ENCODE measurements around the gene MAPRE2. TPM values are rescaled to one million over a fixed set of nuclear protein-coding genes. Genes with fewer than 3 reads are reported as not detected.

Gene MAPRE2
- total and polyA plus RNA-seq, 10 donors, result 18.8 to 62.9 (median 45.1) TPM

DNA sequence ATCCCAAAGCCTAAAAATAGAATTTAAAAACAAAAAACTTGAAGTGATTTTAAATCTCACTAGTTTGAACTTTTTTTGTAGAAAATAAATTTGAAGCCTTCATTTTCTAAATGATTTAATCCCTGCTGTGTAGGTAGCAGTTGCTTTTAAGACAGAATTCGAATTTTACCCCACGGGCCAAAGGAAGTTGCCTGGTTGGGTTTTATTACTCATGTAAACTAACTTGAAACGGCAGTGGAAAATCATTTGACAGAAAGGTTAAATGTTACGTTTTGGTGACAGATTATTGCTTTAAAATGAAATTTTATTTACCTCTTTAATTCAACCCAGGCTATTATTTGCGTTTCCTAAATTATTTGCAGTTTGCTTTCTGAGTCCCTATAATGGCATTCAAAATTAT, 2.0 kb downstream of the MAPRE2 start:
- no peaks in the 10 kb centered on the region for H3K27me3 ChIP-seq (replicated peaks in 1 of 7)
- H3K36me3 ChIP-seq, result no peaks in the 10 kb centered on the region
- no peak for DNase-seq
- H3K27ac ChIP-seq, result peak overlapping the region; percentile 78 to 97 (median 92)
- H3K9me3 ChIP-seq, result no peaks in the 10 kb centered on the region
- no peak for TF ChIP-seq POLR2AphosphoS5 (IDR thresholded peaks at IDR 0.05)
- TF ChIP-seq, protein P1, sequence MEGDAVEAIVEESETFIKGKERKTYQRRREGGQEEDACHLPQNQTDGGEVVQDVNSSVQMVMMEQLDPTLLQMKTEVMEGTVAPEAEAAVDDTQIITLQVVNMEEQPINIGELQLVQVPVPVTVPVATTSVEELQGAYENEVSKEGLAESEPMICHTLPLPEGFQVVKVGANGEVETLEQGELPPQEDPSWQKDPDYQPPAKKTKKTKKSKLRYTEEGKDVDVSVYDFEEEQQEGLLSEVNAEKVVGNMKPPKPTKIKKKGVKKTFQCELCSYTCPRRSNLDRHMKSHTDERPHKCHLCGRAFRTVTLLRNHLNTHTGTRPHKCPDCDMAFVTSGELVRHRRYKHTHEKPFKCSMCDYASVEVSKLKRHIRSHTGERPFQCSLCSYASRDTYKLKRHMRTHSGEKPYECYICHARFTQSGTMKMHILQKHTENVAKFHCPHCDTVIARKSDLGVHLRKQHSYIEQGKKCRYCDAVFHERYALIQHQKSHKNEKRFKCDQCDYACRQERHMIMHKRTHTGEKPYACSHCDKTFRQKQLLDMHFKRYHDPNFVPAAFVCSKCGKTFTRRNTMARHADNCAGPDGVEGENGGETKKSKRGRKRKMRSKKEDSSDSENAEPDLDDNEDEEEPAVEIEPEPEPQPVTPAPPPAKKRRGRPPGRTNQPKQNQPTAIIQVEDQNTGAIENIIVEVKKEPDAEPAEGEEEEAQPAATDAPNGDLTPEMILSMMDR (IDR thresholded peaks at IDR 0.05 in 8 of 11, conservative IDR thresholded peaks at IDR 0.05 in 3 of 11), result no peak
- TF ChIP-seq POLR2A (IDR thresholded peaks at IDR 0.05), result no peak
- H3K4me1 ChIP-seq, result peaks cover 56 to 96% (median 82%) of the 10 kb centered on the region in 6 donors
- intact Hi-C loops (cut with DNase I; ENCODE audit: low total_unique reads), result no loop called here
- WGBS, 5 donors, result 17 to 24% (median 18%) methylated on average over 5 of the region's 5 CpGs
- H3K4me3 ChIP-seq, result peak overlapping the region in 5 of 8 donors; percentile 76 to 96 (median 90)

DNA sequence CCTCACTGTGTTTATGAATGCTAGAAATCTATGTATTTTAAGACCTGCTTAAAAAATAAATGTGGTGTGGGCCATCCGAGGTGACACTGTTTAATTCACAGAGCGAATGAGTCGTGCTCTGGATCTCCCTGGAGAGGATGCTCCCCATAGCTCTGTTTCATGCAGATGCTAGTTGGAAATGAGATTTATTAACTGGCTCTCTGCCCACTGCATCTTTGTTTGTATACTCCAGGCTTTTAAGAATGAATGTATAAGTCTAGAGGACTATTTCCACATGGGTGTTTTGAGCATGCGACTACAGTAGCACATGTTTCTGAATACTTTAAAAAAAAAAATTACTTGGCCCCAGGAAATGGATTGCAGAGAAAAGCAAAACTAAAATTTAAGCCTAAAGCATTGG, 3.9 kb downstream of the MAPRE2 start:
- H3K4me1 ChIP-seq, result peaks cover 52 to 96% (median 79%) of the 10 kb centered on the region in 6 donors
- no peaks in the 10 kb centered on the region for H3K27me3 ChIP-seq (replicated peaks in 1 of 7)
- H3K4me3 ChIP-seq, result peak overlapping the region in 1 of 8 donors; percentile 26
- DNase-seq, result no peak
- H3K36me3 ChIP-seq, result no peaks in the 10 kb centered on the region
- WGBS, 5 donors, result 22 to 32% (median 26%) methylated on average over 4 of the region's 4 CpGs
- TF ChIP-seq, protein P1 (IDR thresholded peaks at IDR 0.05 in 8 of 11, conservative IDR thresholded peaks at IDR 0.05 in 3 of 11), result no peak
- TF ChIP-seq POLR2A (IDR thresholded peaks at IDR 0.05) (no peak), POLR2AphosphoS5 (IDR thresholded peaks at IDR 0.05) (no peak)
- no peaks in the 10 kb centered on the region for H3K9me3 ChIP-seq
- peak overlapping the region in 6 of 8 donors; percentile 45 to 97 (median 92) for H3K27ac ChIP-seq
- intact Hi-C loops (cut with DNase I; ENCODE audit: low total_unique reads), result no loop called here

DNA sequence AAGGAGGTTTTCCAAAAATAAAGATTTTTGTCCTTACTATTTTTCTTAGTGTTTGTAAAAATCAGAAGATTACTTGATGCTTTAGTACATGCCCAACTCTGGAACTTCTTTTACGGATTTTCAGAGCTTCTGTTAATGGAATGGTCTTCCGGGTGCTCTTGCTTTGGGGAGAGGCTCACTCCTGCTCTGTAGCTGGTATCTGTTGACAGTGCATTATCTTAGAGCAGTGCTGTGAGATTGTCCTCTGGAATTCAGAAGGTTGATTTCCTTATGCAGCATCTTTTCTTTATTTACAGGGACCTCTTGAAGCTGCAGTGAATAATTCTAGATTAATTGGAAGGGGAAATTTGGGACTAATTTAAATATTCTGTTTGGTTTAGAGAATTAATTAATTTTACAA, 4.6 kb downstream of the MAPRE2 start:
- no peaks in the 10 kb centered on the region for H3K9me3 ChIP-seq
- no peaks in the 10 kb centered on the region for H3K36me3 ChIP-seq
- 38 to 70% (median 52%) methylated on average over 2 of the region's 2 CpGs for WGBS, 5 donors
- H3K27me3 ChIP-seq (replicated peaks in 1 of 7), result no peaks in the 10 kb centered on the region
- peak overlapping the region in 7 of 8 donors; percentile 52 to 97 (median 90) for H3K27ac ChIP-seq
- TF ChIP-seq, protein P1 (IDR thresholded peaks at IDR 0.05 in 8 of 11, conservative IDR thresholded peaks at IDR 0.05 in 3 of 11), result no peak
- no peak for TF ChIP-seq POLR2AphosphoS5 (IDR thresholded peaks at IDR 0.05)
- peak overlapping the region in 1 of 8 donors; percentile 3 for H3K4me3 ChIP-seq
- H3K4me1 ChIP-seq, result peaks cover 52 to 96% (median 79%) of the 10 kb centered on the region in 6 donors
- DNase-seq, result no peak
- intact Hi-C loops (cut with DNase I; ENCODE audit: low total_unique reads), result no loop called here

DNA sequence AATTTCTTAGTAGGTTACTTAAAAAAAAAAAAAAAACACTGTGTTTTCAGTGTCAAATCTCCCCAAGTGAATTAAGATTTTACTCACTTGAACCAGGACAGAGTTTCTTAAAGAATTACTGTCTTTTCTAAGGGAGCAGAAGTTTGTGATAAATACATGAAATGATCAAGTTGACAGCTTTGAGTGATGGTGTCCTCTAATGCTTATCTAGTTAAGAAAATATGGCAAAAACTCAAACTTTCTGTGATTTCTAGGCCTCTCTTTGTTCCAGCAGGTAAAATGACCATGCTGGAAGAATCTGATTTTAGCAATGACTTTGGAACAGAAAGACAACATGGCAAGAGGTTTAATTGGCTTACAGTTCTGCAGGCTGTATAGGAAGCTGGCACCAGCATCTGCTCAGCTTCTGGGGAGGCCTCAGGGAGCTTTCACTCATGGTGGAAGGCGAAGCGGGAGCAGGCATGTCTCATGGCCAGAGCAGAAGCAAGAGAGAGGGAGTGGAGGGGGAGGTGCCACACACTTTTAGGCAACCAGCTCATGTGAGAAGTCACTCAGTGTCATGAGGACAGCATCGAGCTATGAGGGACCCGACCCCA, 6.6 kb downstream of the MAPRE2 start:
- Histone ChIP-seq H3K4me1 (peaks cover 60 to 100% (median 82%) of the 10 kb centered on the region in 6 donors), H3K27me3 (replicated peaks in 1 of 7) (no peaks in the 10 kb centered on the region), H3K36me3 (no peaks in the 10 kb centered on the region), H3K4me3 (no peak overlapping the region), H3K27ac (peak overlapping the region in 2 of 8 donors; percentile 16 to 39), H3K9me3 (no peaks in the 10 kb centered on the region)
- no peak for TF ChIP-seq POLR2AphosphoS5 (IDR thresholded peaks at IDR 0.05)
- TF ChIP-seq, protein P1 (IDR thresholded peaks at IDR 0.05 in 8 of 11, conservative IDR thresholded peaks at IDR 0.05 in 3 of 11), result no peak
- no peak for TF ChIP-seq POLR2A (IDR thresholded peaks at IDR 0.05)
- DNase-seq, result no peak
- intact Hi-C loops (cut with DNase I; ENCODE audit: low total_unique reads), result no loop called here
- 88 to 99% (median 92%) methylated on average over 4 of the region's 4 CpGs for WGBS, 5 donors
